Mucosa of descending colon (tissue), 3 donors: Measurements from ENCODE around the gene FNDC3B. TPM values are rescaled to one million over a fixed set of nuclear protein-coding genes. Genes with fewer than 3 reads are reported as not detected.

Experiments
- ATAC-seq: fragments of 200-7000 bp; cut with Tn5 transposase; one replicate; pipeline ENCODE4 v1.9.1; 2020; ENCODE audit warnings: mild to moderate bottlenecking, moderate library complexity
- DNase-seq, 3 donors: peaks; one replicate each; pipeline ENCODE4 v3.0.0-alpha.2; 2020
- H3K36me3 ChIP-seq: fragments of 200-600 bp; one replicate; pipeline ENCODE4 v1.8.0; 2021; ENCODE audit warnings: low read depth, mild to moderate bottlenecking
- H3K4me1 ChIP-seq: fragments of 200-600 bp; one replicate; pipeline ENCODE4 v1.8.0; 2021; ENCODE audit warnings: low read depth, mild to moderate bottlenecking
- H3K4me3 ChIP-seq: fragments of 200-600 bp; one replicate; pipeline ENCODE4 v1.8.0; 2021; ENCODE audit warnings: mild to moderate bottlenecking
- H3K9me3 ChIP-seq: fragments of 200-600 bp; one replicate; pipeline ENCODE4 v1.8.0; 2021; ENCODE audit warnings: mild to moderate bottlenecking
- intact Hi-C, 2 donors: fragments of 100-400 bp; cut with DNase I in 1 of 2; cut with micrococcal nuclease in 1 of 2; formaldehyde crosslinking; loops; one replicate each; pipeline versions ENCODE4 v1.11.0 to v1.11.1; 2022; cut with DNase I, micrococcal nuclease
- total RNA-seq, 3 donors: library from RNA; stranded (reverse); fragmentation: NEBNext Ultra II Directional in 2 of 3; extraction: Animal tissue kit (Norgen Biotek cat#: 25700) in 2 of 3; gene quantifications; one replicate each; pipeline versions ENCODE4 v1.2.1 to v1.2.4, GENCODE V29; 2021 to 2023
- TF ChIP-seq, protein P1 (sequence below): fragments of 200-600 bp; IDR thresholded peaks from one replicate; pipeline ENCODE4 v1.8.0; 2022; ENCODE audit warnings: antibody characterized with exemption, mild to moderate bottlenecking
- donor health status: DM: no; HTN: no; CAD: no; lungs with moderate emphysema.
- donor health status: DM: no; HTN: no; CAD: no.
- donor health status: DM: no; HTN: yes; CAD: no.

FNDC3B gene
- total RNA-seq, 3 donors from 2014 or later, result 107 to 132 (median 126) TPM

DNA sequence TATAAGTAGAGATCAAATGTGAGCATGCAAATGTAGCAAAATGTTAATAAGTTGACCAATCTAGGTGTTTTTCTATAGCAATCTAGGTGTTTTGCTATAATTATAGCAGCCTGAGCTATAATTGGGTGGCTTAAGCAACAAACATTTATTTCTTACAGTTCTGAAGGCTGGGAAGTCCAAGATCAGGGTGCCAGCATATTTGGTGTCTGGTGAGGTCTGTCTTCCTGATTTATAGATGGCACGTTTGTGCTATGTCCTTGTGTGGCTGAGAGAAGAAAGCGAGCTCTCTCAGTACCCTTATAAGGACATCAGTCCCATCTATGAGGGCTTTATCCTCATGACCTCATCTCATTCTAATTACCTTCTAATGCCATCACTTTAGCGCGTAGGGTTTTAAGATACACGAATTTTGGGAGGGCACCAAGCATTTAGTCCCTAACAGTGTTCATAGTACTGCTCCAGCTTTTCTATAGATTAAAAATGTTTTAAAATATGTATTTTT lies 237.8 kb downstream of the FNDC3B start:
- intact Hi-C loops, result no loop called here
- H3K4me1 ChIP-seq, result no peaks in the 10 kb centered on the region

DNA sequence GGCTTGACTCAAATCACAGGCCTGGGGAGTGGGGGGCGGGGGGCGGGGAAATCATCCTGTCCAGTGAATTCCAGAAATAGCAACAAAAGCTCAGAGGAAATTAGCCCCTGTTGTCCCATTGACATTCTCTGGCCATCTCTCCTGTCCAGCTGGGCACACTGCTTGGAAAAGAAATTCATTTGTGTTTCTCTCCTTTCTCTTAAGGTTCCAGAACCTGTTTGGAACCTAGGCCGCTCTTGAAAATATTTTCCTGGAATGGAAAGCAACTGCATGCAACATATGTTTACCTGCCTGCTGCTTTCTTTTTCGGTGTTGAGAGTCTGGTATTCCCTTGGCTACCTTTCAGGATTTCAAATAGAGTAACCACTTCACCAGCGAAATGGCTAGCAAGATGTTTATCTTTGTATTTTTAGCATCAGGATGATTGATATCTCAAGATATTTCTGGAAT lies 239.8 kb downstream of the FNDC3B start:
- DNase-seq (no peak), ATAC-seq (no peak)
- intact Hi-C loops, result no loop called here
- TF ChIP-seq, protein P1, sequence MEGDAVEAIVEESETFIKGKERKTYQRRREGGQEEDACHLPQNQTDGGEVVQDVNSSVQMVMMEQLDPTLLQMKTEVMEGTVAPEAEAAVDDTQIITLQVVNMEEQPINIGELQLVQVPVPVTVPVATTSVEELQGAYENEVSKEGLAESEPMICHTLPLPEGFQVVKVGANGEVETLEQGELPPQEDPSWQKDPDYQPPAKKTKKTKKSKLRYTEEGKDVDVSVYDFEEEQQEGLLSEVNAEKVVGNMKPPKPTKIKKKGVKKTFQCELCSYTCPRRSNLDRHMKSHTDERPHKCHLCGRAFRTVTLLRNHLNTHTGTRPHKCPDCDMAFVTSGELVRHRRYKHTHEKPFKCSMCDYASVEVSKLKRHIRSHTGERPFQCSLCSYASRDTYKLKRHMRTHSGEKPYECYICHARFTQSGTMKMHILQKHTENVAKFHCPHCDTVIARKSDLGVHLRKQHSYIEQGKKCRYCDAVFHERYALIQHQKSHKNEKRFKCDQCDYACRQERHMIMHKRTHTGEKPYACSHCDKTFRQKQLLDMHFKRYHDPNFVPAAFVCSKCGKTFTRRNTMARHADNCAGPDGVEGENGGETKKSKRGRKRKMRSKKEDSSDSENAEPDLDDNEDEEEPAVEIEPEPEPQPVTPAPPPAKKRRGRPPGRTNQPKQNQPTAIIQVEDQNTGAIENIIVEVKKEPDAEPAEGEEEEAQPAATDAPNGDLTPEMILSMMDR, result no peak
- no peak overlapping the region for H3K4me3 ChIP-seq
- H3K36me3 ChIP-seq, result no peaks in the 10 kb centered on the region
- no peaks in the 10 kb centered on the region for H3K4me1 ChIP-seq
- no peaks in the 10 kb centered on the region for H3K9me3 ChIP-seq

More for the DNA sequence above, 237.8 kb downstream of the FNDC3B start:
- no peak for DNase-seq
- TF ChIP-seq, protein P1, result no peak
- no peak for ATAC-seq
- H3K4me3 ChIP-seq, result no peak overlapping the region
- no peaks in the 10 kb centered on the region for H3K36me3 ChIP-seq
- H3K9me3 ChIP-seq, result no peaks in the 10 kb centered on the region

DNA sequence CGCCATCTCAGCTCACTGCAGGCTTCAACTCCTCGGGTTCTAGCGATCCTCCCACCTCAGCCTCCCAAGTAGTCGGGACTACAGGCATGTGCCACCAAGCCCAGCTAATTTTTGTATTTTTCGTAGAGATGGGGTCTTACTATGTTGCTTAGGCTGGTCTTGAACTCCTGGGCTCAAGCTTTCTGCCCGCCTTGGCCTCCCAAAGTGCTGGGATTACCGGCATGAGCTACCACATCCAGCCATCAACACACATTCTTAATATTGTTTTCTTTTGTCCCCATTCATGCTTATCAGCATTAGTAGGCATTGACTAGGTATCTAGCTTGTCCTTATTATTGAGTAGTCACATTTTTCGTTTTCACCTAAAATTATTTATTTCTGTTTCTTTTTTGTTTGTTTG lies 240.6 kb downstream of the FNDC3B start:
- no peaks in the 10 kb centered on the region for H3K9me3 ChIP-seq
- no peaks in the 10 kb centered on the region for H3K4me1 ChIP-seq
- TF ChIP-seq, protein P1, result no peak
- intact Hi-C loops, result no loop called here
- no peak overlapping the region for H3K4me3 ChIP-seq
- DNase-seq (no peak), ATAC-seq (no peak)
- H3K36me3 ChIP-seq, result no peaks in the 10 kb centered on the region

DNA sequence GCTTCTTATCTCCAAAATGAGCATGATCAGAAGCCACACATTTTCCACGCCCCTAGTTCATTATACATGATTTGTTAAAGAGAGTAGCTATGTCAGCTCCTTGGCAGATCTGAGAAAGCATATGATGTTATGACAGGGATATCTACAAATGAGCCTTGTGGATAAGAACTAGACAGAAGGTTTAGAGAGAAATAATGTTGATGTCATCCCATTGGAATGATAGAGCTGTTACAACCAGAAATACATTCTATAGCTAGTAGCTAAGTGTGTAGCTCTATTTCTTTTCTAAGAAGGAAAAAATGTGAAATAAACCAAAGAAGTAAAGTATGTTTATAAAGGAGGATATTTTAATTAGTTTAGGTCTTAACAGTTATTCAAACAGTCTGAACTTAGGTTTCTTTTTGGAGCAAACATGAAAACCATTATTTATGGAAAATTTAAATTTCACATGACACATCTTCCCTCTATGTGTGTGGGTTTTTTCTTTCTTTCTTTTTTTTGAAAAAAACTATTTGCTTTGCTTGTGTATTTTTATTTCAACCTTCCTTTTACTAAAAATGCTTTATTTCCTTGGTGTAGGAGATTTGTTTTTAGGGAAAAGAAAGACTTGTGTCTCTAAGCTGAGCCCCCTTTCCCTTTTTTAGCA lies 241.2 kb downstream of the FNDC3B start:
- DNase-seq, result no peak
- H3K4me1 ChIP-seq, result no peaks in the 10 kb centered on the region
- no peak for ATAC-seq
- no peaks in the 10 kb centered on the region for H3K9me3 ChIP-seq
- intact Hi-C loops, result no loop called here
- no peak overlapping the region for H3K4me3 ChIP-seq
- H3K36me3 ChIP-seq, result no peaks in the 10 kb centered on the region
- TF ChIP-seq, protein P1, result no peak

DNA sequence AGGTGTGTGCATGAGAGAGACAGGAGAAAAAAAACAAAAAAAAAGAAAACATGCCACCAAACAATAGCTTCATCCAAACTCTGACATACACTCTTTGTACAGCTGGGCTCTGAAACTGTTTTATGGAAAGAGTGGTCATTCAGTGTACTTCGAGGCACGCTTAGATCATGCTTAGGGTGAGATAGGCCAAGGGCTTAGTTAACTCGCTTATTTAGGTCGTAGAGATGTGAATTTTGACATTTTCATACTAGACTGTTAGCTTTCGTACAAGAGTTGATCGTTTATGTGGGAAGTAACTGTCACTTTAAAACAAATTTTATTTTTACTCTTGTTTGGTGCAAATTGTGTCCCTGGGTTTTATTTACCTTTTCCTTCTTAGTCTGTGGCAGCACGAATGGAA lies 242.5 kb downstream of the FNDC3B start:
- DNase-seq (no peak), ATAC-seq (no peak)
- Histone ChIP-seq H3K4me1 (no peaks in the 10 kb centered on the region), H3K36me3 (no peaks in the 10 kb centered on the region), H3K4me3 (no peak overlapping the region), H3K9me3 (no peaks in the 10 kb centered on the region)
- intact Hi-C loops, result no loop called here
- TF ChIP-seq, protein P1, result no peak
